ENCODE results near the gene ITPRIP.

Gene ITPRIP

GRCh38 chr10:104344219-104344618 is 6.0 kb upstream of the ITPRIP start:
- DNase-seq (ENCODE audit: extremely low spot score, insufficient read length, low read depth) (no peak), FAIRE-seq (no peak)

DNA sequence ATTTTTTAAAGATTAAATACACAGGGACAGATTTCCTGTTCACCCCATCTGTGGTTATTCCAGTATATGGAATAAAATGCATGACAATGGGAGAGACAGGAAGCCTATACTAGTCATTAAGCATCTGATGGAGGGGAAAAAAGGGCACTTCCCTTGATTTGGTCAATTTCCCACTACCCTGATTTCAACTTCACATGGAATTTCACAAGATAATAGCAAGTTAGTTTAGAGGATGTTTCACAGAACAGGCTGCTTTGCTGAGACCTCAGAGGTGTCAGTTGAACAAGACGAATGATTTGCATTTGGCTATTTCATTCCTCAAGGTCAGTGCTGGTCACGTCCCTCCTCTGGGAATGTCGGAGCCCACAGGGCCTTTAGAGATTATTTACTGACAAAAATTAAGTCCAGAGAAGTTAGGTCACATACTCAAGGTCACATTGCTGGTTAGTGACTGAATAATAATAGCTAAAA is 4.7 kb upstream of the ITPRIP start:
- FAIRE-seq (no peak), DNase-seq (ENCODE audit: extremely low spot score, insufficient read length, low read depth) (no peak)

DNA sequence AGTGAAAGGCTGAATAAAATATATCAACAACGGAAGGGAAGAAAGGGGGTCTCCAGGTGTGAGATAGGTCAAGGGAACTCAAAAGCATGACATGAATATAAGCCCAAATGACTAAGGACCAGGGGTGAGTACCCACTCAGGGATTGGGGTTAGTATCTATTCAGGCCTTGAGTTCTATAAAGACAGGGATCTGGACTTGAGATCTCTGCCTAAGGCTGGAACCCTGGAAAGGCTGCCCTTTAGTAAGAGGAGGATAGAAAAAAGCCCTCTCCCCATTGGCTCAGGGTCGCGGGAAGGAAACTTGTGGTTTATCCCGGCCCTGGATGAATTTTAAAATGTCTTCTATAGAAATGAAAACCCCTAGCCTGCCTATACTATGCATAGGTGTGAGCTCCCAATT is 2.4 kb upstream of the ITPRIP start:
- DNase-seq (ENCODE audit: extremely low spot score, insufficient read length, low read depth) (no peak), FAIRE-seq (no peak)

DNA sequence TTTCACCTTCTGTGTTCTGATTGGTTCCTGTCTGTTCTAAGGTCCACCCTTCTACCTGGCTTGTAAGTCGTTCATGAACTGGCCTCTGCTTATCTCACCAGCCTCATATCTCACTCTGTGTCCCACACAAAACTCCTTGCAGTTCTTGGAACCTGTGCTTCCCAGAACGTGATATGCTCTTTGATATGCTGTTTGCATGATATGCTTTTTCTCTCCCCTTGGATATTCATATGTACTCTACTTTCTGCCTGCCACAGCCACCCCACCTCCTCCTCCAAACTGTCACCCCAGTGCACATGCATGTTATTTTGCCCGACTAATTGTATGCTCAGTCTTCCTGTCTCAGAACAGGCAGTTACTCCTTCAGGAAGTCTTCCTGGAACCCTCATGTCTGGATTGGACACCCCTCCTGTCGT is 1.9 kb upstream of the ITPRIP start:
- FAIRE-seq (no peak), DNase-seq (ENCODE audit: extremely low spot score, insufficient read length, low read depth) (no peak)

DNA sequence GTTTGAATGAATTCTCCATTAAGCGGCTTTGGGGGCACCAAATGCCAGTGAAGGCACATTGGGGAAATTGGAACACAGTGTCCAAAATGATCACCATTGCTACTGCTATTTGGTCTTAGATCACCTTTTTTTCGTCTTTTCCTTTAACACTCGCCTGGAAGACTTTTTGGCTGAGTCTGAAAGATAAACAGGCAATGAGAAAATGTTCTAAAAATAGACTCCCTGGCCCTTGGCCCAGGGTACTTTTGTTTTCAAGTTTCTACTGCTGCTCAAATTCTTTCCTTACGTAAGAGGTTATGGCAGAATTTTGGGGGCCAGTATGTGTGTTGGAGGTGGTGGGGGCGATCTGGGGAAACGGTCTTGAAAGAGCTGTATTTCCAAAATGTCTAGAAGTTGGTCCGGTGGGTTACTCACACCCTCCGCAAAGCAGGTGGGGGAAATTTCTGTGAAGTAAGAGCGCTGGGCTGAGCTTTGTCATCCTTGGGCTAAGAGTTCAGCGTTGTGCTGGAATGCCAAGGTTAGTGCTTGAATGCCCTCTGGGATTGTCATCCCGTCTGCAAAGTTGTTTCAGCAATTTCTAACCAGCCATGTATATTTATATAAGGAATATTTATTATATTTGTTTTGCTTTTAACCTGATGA is 1.3 kb upstream of the ITPRIP start:
- DNase-seq (ENCODE audit: extremely low spot score, insufficient read length, low read depth), result no peak

GRCh38 chr10:104337521-104337984 is 712 bp downstream of the ITPRIP start:
- FAIRE-seq, result peak; percentile 58
- no peak for DNase-seq (ENCODE audit: extremely low spot score, insufficient read length, low read depth)

More for the DNA sequence above, 1.3 kb upstream of the ITPRIP start:
- peak; percentile 47 for FAIRE-seq

DNA sequence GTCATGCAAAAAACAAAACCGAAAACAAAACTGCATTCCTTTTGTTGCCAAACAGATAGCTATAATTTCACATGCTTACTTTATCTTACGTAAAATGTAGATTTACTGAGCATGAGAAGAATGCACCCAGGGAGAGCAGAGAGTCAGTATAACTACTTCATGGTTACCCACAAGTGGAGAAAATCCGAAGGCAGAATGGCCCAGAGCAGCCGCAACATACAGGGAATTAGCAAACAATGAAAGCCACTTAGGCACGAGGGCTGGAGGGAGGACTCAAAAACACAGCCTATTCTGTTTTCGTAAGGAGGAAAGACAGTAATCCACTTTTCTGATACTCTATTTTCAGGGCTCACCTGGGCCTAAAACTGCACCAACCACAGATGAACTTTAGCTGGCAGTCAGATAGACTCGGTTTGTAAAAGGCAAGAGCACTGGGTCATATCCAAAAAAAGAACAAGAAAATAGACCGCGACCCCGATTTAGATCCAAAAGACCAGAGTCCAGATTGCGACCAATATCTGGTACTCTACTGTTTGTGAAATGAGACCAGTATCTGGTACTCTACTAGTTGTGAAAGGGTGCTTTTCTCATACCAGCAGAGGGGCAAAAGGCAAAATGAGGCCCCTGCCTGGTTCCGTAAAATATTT is 1.3 kb downstream of the ITPRIP start:
- FAIRE-seq, result peak; percentile 39
- DNase-seq (ENCODE audit: extremely low spot score, insufficient read length, low read depth), result no peak

GRCh38 chr10:104334965-104335650 is 3.2 kb downstream of the ITPRIP start:
- FAIRE-seq, result no peak
- DNase-seq (ENCODE audit: extremely low spot score, insufficient read length, low read depth), result no peak

GRCh38 chr10:104334561-104334960 is 3.7 kb downstream of the ITPRIP start:
- FAIRE-seq, result no peak

GRCh38 chr10:104333728-104334373 is 4.4 kb downstream of the ITPRIP start:
- no peak for FAIRE-seq

More at GRCh38 chr10:104334561-104334960, 3.7 kb downstream of the ITPRIP start:
- DNase-seq (ENCODE audit: extremely low spot score, insufficient read length, low read depth), result no peak

GRCh38 chr10:104333032-104333727 is 5.1 kb downstream of the ITPRIP start:
- DNase-seq (ENCODE audit: extremely low spot score, insufficient read length, low read depth) (no peak), FAIRE-seq (no peak)

More at GRCh38 chr10:104333728-104334373, 4.4 kb downstream of the ITPRIP start:
- no peak for DNase-seq (ENCODE audit: extremely low spot score, insufficient read length, low read depth)

- FAIRE-seq, result no peak
- DNase-seq (ENCODE audit: extremely low spot score, insufficient read length, low read depth), result no peak
Measured at GRCh38 chr10:104332243-104333031, 5.8 kb downstream of the ITPRIP start.

GRCh38 chr10:104331208-104331838 is 6.9 kb downstream of the ITPRIP start:
- FAIRE-seq (no peak), DNase-seq (ENCODE audit: extremely low spot score, insufficient read length, low read depth) (no peak)

DNA sequence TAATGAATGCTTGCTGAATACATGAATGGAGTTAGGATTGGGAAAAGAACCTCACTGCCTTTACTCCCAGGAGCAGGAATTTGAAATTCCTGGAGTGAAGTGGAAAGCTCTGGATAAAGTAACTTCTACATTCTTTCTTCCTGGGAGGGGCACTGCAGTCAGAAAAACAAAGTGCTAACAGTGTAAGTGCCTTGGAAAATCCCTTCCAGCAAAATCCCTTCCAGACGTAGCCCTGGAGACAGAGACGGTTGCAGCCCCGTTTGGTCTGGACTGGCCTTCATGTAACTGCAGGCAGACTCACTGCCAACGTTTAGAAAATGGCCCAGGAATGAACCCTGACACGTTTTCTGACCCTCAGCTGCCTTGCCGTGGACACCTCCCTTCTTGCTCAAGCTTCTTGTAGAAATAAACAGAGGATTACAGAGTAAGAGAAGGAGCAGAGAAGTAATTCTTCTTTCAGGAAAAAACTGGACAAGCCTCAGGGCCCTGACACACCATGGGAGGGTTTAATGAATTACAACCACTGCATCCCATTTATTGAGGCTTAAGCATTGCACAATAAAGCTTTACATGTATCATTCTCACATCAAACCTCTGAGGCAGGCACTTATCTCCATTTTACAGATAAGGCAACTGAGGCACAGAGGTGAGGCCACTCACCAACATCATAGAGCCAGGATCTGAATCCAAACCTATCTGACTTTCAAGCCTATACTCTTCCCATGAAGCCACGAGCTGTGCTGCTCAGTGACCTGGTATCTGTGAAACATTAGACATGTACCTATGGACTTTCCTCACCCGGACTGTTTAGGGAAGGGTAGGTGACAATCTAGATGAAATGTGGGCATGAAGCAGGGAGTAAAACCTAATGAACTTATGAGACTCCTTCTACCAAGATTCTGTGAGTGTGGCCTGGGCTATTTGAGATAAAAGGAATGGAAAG is 7.8 kb downstream of the ITPRIP start:
- DNase-seq (ENCODE audit: extremely low spot score, insufficient read length, low read depth), result no peak
- no peak for FAIRE-seq

DNA sequence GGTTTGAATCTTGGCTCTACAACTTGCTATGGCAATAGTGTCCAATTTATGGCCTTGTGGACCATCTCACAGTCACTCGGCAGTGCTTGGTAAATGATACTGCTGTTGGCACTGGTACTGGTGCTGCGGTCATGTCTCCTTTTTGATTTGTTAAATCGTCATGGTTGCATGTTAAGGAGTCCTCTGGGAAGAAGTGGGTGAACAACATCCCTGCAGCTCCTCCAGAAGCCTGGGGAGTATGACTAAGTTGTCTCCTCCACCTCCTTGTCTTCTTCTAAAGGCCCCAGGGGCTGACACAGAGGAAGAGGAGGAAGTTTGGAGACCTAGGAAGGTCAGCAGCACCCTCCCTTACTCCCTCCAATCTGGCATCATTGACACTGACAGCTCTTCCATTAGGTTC is 8.5 kb downstream of the ITPRIP start:
- FAIRE-seq, result no peak
- DNase-seq (ENCODE audit: extremely low spot score, insufficient read length, low read depth), result no peak

DNA sequence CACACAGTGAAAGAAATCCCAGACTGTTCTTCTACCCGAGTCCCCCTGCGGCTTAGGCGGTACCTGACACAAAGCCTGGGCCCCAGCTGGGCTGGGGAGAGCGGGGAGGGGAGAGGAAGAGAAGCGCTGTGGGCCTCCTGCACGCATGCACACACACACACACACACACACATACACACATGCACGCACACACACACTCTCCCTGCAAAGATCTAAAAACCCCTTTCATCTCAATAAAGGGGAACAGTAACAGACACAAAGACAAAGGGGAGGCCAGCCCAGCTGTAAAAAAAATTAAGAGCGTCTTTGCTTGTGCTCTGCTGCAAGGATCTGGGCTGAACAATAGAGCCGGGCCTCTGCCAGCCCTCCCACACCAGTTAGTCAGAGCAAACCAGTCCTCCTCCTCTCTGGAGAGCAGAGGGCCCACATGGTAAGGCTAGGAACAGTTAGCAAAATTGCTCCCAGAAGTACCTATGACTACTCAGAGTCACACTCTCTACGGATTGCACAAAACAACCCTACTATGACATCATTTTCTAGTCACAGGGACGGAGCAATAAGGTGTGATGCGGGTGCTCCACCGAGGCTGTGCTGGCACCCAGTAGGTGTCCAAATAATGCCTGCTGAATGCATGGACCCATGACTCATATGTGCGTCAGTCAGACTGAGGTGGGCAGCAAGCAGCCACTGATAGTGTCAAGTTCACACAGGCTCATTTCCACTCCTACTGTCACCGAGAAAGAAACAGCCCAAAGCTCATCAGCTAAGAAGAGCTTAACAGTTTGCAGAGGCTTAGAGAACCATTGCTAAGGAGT is 9.2 kb downstream of the ITPRIP start:
- FAIRE-seq (no peak), DNase-seq (ENCODE audit: extremely low spot score, insufficient read length, low read depth) (no peak)

GRCh38 chr10:104328646-104328895 is 9.7 kb downstream of the ITPRIP start:
- no peak for DNase-seq (ENCODE audit: extremely low spot score, insufficient read length, low read depth)
- no peak for FAIRE-seq

Data from GM18507 (cell line).